HG03432 (cell line): ENCODE results near the gene PPP3CA.

Experiments used
- ATAC-seq: cut with Tn5 transposase; IDR thresholded peaks from one replicate; pipeline ENCODE4 v1.9.1; 2021; ENCODE audit warnings: mild to moderate bottlenecking, moderate library complexity; ENCODE audit not compliant: unreplicated experiment

Gene PPP3CA

GRCh38 chr4:100981447-100982204 lies 365.7 kb downstream of the PPP3CA start:
- no peak for ATAC-seq

GRCh38 chr4:100979736-100980135 lies 367.6 kb downstream of the PPP3CA start:
- ATAC-seq, result no peak

GRCh38 chr4:100977746-100978397 lies 369.5 kb downstream of the PPP3CA start:
- no peak for ATAC-seq

GRCh38 chr4:100977274-100977673 lies 370.1 kb downstream of the PPP3CA start:
- ATAC-seq, result no peak
